ENCODE measurements around the gene GP1BA.
A peak's percentile ranks its signal among the peaks of the same experiment; 100 is the strongest.

Gene GP1BA

DNA sequence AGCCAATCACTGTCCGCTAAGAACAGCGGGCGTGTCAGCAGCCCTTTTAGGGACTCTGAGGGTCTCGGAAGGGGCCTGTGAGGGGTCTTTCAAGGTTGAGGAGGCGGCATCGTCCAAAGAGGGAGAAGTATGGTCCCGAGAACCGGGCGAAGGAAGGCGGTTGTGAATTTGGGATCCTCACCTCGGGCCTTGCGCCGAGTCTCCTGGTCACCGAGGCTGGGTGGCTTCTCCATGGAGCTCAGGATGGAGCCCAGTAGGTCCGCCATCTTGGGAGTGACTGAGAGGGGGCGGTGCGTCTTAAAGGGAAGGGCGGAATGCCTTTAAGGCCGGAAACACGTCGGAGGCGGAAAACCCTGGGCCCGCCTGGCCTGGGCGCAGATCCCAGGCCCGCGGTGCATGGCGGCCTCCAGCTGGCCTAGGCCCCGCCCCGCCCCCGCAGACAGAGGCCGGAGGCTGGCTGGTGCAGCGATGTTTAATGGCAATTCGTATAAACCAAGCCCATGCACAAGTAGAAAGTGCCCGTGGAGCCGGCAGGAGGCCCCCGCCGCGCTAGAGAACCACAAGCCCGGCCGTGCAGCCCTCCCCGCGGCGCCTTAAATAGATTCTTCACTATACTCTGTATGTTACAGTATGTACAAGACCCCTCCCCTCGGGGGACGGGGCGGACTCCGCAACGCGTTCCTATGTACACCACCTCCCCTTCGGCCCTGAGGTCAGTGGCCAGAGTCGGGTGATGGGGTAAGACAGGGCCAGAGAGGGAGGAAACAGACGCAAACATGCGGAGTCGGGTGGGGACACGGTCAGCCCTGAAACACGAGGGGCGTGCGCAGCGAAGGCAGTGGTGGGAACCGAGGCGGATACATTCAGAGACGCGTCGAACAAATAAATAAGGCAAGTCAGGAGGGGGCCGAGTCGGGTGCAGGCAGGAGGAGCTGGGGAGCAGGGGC lies 35.7 kb downstream of the GP1BA start, which contains the start of gene SPAG7 (continued):
- TF ChIP-seq ZNF777 (tag by site-specific recombination; IDR thresholded peaks at IDR 0.05; ENCODE audit: borderline replicate concordance), result 0 out of 2 replicates have a peak, but pooled peaks have one; percentile 54
- TF ChIP-seq, protein P1, sequence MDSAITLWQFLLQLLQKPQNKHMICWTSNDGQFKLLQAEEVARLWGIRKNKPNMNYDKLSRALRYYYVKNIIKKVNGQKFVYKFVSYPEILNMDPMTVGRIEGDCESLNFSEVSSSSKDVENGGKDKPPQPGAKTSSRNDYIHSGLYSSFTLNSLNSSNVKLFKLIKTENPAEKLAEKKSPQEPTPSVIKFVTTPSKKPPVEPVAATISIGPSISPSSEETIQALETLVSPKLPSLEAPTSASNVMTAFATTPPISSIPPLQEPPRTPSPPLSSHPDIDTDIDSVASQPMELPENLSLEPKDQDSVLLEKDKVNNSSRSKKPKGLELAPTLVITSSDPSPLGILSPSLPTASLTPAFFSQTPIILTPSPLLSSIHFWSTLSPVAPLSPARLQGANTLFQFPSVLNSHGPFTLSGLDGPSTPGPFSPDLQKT (IDR thresholded peaks at IDR 0.05; ENCODE audit: borderline replicate concordance, low read depth, low read length), result peak; percentile 71; the same call in 1 of the 2 replicates
- no peak for TF ChIP-seq ZNF600 (tag by site-specific recombination; IDR thresholded peaks at IDR 0.05)
- TF ChIP-seq ZNF146 (tag by site-specific recombination; IDR thresholded peaks at IDR 0.05), result no peak
- TF ChIP-seq ZNF670 (tag by site-specific recombination; IDR thresholded peaks at IDR 0.05; ENCODE audit: low read depth), result no peak
- TF ChIP-seq PRDM1 (tag by site-specific recombination; IDR thresholded peaks at IDR 0.05), result no peak
- peak; percentile 82 for TF ChIP-seq KLF10 (tag by site-specific recombination; IDR thresholded peaks at IDR 0.05)
- TF ChIP-seq ZFHX2 (tag by site-specific recombination; conservative IDR thresholded peaks at IDR 0.05), result peak; percentile 86
- peak; percentile 64 for TF ChIP-seq SP7 (tag by site-specific recombination; IDR thresholded peaks at IDR 0.05)
- TF ChIP-seq KLF8 (tag by site-specific recombination; IDR thresholded peaks at IDR 0.05), result peak; percentile 90
- no peak for TF ChIP-seq ZNF48 (tag by site-specific recombination; IDR thresholded peaks at IDR 0.05)
- no peak for TF ChIP-seq ZNF311 (tag by site-specific recombination; IDR thresholded peaks at IDR 0.05; ENCODE audit: borderline replicate concordance)
- TF ChIP-seq ZNF426 (tag by site-specific recombination; IDR thresholded peaks at IDR 0.05), result no peak
- no peak for TF ChIP-seq ZNF654 (tag by site-specific recombination; IDR thresholded peaks at IDR 0.05; ENCODE audit: low read depth)
- TF ChIP-seq ZNF223 (tag by site-specific recombination; IDR thresholded peaks at IDR 0.05), result no peak
- TF ChIP-seq ZNF843 (tag by site-specific recombination; IDR thresholded peaks at IDR 0.05), result peak; percentile 25; the same call in 1 of the 2 replicates
- TF ChIP-seq ZBTB20 (tag by site-specific recombination; IDR thresholded peaks at IDR 0.05), result no peak; the same call in 1 of the 2 replicates
- TF ChIP-seq ZNF629 (tag by site-specific recombination; IDR thresholded peaks at IDR 0.05), result peak; percentile 71
- TF ChIP-seq, protein P2, sequence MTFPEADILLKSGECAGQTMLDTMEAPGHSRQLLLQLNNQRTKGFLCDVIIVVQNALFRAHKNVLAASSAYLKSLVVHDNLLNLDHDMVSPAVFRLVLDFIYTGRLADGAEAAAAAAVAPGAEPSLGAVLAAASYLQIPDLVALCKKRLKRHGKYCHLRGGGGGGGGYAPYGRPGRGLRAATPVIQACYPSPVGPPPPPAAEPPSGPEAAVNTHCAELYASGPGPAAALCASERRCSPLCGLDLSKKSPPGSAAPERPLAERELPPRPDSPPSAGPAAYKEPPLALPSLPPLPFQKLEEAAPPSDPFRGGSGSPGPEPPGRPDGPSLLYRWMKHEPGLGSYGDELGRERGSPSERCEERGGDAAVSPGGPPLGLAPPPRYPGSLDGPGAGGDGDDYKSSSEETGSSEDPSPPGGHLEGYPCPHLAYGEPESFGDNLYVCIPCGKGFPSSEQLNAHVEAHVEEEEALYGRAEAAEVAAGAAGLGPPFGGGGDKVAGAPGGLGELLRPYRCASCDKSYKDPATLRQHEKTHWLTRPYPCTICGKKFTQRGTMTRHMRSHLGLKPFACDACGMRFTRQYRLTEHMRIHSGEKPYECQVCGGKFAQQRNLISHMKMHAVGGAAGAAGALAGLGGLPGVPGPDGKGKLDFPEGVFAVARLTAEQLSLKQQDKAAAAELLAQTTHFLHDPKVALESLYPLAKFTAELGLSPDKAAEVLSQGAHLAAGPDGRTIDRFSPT (tag by site-specific recombination; IDR thresholded peaks at IDR 0.05), result 0 out of 2 replicates have a peak, but pooled peaks have one; percentile 20
- TF ChIP-seq ZNF394 (tag by site-specific recombination; IDR thresholded peaks at IDR 0.05; ENCODE audit: borderline replicate concordance), result peak; percentile 34; the same call in 1 of the 2 replicates
- peak; percentile 96 for TF ChIP-seq ZNF660 (tag by site-specific recombination; IDR thresholded peaks at IDR 0.05)
- TF ChIP-seq ZNF701 (tag by site-specific recombination; IDR thresholded peaks at IDR 0.05), result no peak
- TF ChIP-seq, protein P3, sequence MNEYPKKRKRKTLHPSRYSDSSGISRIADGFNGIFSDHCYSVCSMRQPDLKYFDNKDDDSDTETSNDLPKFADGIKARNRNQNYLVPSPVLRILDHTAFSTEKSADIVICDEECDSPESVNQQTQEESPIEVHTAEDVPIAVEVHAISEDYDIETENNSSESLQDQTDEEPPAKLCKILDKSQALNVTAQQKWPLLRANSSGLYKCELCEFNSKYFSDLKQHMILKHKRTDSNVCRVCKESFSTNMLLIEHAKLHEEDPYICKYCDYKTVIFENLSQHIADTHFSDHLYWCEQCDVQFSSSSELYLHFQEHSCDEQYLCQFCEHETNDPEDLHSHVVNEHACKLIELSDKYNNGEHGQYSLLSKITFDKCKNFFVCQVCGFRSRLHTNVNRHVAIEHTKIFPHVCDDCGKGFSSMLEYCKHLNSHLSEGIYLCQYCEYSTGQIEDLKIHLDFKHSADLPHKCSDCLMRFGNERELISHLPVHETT (tag by site-specific recombination; IDR thresholded peaks at IDR 0.05), result peak; percentile 75; the same call in 1 of the 2 replicates
- no peak for TF ChIP-seq ZNF121 (tag by site-specific recombination; IDR thresholded peaks at IDR 0.05)
- TF ChIP-seq, protein P4, sequence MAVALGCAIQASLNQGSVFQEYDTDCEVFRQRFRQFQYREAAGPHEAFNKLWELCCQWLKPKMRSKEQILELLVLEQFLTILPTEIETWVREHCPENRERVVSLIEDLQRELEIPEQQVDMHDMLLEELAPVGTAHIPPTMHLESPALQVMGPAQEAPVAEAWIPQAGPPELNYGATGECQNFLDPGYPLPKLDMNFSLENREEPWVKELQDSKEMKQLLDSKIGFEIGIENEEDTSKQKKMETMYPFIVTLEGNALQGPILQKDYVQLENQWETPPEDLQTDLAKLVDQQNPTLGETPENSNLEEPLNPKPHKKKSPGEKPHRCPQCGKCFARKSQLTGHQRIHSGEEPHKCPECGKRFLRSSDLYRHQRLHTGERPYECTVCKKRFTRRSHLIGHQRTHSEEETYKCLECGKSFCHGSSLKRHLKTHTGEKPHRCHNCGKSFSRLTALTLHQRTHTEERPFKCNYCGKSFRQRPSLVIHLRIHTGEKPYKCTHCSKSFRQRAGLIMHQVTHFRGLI (tag by site-specific recombination; IDR thresholded peaks at IDR 0.05), result peak; percentile 75
- TF ChIP-seq ZNF138 (tag by site-specific recombination; IDR thresholded peaks at IDR 0.05; ENCODE audit: borderline replicate concordance), result no peak
- TF ChIP-seq ZNF248 (tag by site-specific recombination; IDR thresholded peaks at IDR 0.05), result no peak
- TF ChIP-seq ZNF624 (tag by site-specific recombination; IDR thresholded peaks at IDR 0.05), result no peak
- TF ChIP-seq, protein P5, sequence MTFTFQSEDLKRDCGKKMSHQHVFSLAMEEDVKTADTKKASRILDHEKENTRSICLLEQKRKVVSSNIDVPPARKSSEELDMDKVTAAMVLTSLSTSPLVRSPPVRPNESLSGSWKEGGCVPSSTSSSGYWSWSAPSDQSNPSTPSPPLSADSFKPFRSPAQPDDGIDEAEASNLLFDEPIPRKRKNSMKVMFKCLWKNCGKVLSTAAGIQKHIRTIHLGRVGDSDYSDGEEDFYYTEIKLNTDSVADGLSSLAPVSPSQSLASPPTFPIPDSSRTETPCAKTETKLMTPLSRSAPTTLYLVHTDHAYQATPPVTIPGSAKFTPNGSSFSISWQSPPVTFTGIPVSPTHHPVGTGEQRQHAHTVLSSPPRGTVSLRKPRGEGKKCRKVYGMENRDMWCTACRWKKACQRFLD (tag by site-specific recombination; IDR thresholded peaks at IDR 0.05), result no peak
- TF ChIP-seq ZNF132 (tag by site-specific recombination; IDR thresholded peaks at IDR 0.05; ENCODE audit: borderline replicate concordance), result no peak
- TF ChIP-seq ZNF416 (tag by site-specific recombination; IDR thresholded peaks at IDR 0.05), result no peak
- no peak for TF ChIP-seq MZF1 (tag by site-specific recombination; IDR thresholded peaks at IDR 0.05; ENCODE audit: borderline replicate concordance)

Measured in HEK293 (cell line).